NCI-H2029 treated with DMSO at 0.1 percent for 48 hours (cell line): ENCODE measurements around the gene AURKAIP1.
"Not testable (repeated sequence)": the region's sequence is repeated elsewhere in the genome, so short reads cannot be mapped to it uniquely, and the experiment has no call there.

Experiments used
- DNase-seq: peaks from one replicate; lab custom pipeline; 2025; lab: John Stamatoyannopoulos, UW

The AURKAIP1 gene

DNA sequence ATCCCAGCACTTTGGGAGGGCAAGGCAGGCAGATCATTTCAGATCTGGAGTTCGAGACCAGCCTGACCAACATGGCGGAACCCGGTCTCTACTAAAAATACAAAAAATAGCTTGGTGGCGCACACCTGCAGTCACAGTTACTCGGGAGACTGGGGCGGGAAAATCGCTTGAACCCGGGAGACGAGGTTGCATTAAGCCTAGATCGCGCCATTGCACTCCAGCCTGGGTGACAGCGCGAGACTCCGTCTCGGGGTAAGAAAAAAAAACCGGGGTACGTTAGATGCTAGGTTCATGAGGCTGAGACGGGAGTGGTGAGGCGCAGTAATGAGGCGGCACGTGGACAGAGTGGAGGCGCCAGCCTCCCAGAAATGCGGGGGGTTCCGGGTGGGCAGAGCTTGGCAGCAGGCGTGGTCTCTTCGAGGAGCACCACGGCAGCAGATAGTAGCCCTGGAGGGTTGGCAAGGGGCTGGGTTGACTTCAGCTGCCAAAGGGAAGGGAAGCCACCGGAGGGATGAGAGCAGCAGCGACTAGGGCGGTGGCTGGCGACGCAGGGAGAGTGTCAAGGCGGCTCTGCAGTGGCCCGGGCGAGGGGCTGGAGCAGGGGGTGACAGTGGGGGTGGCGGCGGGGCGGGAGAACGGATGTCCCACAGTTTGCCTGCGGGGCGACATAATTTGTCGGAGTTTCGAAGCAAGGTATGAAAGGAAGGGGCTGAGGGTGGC, 31.3 kb upstream of the AURKAIP1 start:
- DNase-seq: no peak

DNA sequence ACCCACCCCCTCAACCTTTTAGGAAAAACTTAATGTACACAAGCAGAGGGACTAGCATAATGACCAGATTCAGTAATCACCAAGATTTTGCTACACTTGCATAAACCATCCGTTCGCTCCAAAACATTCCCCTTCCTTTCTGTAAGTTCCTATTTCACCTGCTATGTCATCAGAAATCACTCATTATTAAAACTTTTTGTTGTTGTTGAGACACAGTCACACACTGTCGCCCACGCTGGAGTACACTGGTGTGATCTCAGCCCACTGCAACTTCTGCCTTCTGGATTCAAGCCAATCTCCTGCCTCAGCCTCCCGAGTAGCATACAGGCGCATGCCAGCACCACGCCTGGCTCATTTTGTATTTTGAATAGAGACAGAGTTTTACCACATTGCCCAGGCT, 28.6 kb upstream of the AURKAIP1 start:
- DNase-seq: no peak

DNA sequence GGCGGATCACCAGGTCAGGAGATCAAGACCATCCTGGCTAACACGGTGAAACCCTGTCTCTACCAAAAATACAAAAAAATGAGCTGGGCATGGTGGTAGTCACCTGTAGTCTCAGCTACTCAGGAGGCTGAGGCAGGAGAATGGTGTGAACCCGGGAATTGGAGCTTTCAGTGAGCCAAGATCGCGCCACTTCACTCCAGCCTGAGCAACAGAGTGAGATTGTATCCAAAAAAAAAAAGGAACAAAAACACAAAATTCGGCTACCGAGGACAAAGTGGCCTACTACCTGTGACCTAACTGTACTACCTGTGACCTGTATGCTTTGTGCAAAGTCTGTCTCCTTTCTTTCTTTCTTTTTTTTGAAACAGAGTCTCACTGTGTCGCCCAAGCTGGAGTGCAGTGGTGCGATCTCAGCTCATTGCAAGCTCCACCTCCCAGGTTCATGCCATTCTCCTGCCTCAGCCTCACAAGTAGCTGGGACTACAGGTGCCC, 27.9 kb upstream of the AURKAIP1 start:
- not testable (repeated sequence) for DNase-seq

DNA sequence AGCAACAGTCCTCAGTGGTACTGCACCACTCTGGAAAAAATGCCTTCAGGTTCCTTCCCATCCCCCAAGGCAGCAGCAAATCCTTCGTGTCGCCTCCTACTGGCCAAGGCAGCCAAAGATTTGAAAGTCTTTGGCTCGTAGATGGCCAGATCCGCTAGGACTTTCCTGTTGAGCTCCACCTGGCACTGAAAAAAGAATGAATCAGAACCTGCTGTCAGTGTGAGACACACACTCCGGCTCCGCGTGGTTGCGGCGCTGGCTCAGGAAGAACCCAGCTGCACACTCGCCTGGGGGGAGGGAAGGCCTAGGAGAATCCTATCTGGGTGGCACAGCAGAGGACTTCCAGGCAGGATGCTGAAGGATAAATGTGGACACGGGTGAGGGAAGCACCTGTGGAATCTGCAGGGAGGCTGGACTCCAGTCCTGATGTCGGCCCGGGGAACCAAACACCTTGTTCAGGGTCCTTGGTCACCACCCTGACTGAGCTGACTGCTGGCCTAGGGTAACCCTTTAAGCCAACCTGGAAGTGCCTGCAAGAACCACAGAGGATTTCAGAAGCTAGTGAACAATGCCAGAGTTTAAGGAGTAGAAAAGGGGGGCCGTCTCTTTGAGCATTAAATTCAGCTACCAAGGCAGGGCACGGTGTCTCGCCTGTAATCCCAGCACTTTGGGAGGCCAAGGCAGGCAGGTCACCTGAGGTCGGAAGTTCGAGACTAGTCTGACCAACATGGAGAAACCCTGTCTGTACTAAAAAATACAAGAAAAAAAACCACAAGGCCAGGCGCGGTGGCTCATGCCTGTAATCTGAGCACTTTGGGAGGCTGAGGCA, 27.3 kb upstream of the AURKAIP1 start:
- DNase-seq: no peak

DNA sequence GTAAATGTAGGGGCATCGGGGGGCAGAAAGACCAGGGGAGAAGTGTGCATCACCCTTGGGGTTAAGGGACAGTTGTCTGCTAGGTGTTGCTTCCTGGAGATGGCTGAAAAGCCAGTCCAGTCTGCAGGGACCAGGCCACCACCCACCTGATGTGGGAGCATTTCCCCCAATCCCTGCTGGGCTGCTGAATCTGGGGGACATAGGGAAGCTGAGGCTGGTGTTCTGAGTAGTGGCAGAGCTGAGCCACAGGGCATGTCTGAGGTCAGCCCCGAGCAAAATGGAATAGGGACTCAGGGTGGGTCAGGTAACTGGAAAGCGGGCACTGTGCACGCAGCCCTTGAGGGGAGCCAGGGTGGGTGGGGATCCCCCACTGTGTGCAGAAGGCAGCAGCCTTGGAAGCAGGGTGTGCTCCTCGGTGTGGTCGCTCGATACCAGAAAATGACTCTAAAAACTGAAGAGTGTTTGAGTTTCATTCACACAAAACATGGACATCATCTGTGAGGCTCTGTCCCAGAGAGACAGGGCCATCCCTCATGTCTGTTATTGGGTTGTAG, 26.5 kb upstream of the AURKAIP1 start:
- DNase-seq: no peak

DNA sequence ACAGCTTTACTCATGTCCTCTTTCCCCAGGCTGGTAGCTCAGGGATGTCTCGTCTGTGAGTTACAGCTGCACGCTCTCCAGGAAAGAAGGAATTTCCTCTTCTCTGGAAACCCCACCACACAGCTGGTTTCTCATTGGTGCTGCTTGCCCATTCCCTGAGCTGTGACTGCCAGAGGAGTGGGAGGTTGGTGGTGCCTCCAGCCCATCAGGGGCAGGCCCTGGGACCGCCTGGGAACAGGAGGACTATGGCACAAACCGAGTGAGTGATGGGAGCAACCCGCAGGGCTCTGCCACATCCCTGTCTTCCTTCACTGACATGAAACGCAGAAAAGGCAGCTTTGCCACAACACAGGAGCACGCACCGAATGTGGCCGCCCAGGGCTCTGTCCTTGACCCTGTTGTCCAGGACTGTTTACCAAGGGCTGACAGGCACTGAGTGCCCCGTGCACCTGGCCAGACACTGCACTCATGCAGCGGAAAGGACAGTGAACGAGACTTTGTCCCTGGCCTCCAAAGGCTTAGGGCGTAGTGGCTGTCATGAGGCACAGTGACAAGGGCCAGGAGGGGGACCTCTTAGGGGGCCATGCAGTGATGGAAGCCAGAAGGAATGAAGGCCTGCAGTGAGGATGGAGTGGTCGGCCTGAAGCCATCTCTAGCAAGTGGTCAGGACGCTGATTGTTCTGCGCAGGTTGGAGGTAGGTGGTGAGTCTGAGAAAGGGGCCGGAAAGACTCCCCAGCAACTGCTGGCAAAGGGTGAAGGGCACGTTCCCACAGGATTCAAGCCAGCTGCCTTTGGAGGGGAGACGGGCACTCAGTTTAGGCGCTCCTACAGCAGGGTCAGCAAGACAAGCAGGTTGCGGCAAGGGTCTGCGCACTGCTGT, 25.8 kb upstream of the AURKAIP1 start:
- no peak for DNase-seq

DNA sequence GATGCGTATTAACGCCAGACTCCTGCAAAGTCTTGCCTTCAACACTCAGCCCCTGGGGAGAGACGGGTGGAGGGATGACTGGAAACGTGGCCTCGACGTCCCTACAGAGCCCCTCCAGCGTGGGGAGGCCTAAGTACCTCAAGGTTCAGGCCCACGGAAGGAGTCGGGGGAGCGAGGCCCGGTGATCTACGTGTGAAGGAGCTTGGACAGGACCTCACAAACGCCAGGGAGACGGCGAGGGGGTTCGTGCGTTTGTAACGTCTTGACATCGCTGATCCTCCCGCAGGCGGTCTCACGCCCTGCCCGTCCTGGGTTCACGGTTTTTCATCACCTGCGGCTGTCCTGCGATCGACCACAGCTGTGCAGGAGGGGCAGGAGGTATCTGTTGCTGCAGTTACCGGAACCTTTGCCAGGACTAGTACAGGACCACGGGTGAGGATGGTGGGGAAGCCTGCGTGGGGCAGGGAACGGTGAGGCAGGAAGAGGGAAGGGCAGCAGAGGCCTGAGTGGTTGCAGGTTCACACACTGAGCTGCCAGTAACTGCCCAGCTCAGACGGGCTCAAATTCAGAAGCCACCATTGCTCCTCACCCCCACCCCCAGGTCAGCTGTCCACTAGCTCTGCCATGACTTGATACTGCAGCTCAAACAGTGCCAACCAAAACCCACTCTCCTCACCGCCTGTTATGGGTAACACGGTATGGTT, 25.0 kb upstream of the AURKAIP1 start:
- DNase-seq: no peak

DNA sequence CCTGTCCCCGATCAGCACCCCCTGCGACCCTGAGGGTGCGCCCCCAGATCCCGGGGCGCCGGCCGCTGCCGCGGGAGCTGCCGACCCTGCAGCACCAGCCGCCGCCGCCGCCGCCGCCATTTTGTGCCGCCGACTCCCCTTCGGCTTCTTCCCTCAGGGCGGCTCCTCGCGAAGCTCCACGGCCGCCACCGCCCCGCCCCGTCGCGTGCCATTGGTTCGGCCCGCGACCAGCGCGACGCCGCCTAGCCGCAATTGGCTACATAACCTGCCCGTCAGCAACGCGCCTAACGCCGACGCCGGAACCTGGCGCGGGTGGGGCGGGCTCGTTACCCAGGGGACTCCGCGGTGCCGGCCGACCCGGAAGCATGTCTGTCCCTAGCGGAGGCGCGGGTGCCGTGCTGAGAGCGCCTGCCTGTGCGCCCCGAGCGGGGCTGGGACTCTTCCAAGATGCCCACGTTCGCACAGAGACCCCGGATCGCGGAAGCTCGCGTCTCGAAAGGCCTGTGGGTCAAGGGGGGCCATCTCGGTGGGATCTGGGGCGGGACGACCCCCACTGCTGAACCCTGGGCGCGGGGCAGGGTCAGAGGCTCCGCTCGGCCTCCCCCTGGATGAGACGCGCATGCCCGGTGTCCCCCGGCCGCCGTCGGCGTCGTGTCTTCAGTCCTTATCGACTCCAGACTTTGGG, 24.3 kb upstream of the AURKAIP1 start, which contains the start of gene CCNL2:
TSS of gene CCNL2 (minus strand) at position 149 of the 685 bp plus-strand sequence. CDS start at position 120, 29 bp downstream.
- peak; percentile 46 for DNase-seq

DNA sequence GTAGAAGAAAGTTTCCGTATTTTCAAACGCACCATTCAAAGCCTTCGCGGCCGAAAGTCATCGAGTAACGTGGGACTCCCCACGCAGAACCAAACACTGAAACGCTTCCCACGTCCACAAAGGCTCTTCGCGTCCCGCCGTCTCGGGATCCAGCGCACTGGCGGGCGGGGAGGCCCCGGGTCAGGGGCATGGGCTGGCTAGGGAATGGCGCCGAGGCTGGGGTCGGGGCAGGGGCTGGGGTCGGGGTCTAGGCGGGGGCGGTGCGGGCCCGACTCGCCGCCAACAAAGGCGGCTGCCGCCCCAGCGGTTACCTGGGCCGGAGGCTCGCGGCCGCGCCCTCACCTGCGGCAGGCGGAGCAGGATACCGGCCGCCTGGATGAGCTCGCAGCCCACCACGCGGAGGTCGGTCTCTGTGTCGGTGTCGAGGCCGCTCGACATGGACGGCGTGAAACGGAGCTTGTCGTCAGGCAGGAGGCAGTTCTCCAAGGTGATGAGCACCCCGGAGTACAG, 23.7 kb upstream of the AURKAIP1 start:
- DNase-seq: no peak

DNA sequence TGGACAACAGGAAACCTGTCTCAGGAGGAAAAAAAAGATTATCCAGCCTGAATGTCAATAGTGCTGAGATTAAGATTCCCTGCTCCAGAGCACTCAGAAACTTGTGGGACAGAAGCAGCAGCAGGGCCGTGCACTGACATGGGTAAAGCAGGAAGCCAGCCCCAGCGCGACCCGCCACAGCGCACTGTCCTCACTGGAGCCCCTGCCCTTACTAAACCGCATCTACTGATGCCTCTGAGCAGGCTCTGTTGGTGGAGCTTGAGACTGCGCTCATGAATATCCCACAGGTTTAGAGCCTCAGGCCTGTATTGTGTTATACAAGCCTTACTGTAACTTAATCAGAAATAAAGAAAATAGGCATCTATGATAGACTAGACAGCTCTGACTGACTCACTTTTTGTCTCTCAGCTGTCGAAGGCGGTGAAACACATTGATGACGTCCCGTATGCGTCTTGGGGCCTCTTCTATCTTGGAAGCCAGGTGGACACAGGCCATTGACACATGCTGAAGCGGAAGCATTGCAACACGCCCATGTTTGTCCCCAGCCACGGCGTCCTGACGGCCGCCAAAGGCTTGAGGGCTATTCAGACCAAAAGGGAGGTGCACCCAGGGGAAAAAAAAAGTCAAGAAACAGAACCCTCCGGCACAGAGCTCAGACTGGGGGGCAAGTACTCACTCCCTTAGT, 23.0 kb upstream of the AURKAIP1 start:
- DNase-seq: no peak

DNA sequence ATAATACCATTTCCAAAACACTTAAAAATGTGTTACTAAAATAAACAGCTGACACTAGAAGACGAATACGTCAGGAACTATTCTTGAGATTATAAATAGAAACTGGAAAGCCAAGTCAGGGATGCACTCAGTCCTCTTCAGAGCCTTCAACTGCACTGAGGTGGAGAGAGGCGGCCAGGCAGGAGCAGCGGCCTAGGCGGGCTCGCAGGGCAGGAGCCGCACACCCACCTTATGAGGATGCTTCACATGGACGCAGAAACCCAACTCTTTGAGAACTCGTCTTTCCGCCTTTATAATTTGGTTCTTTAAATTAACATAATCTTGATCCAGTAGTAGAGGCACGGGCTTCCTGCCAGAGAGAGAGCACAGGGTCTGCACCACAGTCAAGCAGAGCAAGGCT, 20.2 kb upstream of the AURKAIP1 start:
- no peak for DNase-seq

DNA sequence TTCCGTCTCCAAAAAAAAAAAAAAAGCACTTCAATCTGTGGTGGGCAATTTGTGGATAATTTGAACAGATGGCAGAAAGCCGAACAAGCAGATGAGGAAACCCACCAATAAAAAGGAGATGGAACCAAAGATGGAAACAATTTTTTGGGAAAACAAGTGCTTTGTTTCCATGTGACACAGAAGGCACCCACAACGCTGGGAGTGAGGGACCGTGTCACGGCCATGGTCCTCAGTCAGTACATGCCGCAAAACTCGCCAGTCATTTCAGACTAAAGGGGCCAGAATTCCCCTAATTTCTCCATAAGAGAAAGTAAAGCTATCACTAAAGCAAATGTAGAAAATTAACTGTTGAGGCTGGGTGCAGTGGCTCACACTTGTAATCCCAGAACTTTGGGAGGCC, 19.1 kb upstream of the AURKAIP1 start:
- no peak for DNase-seq

DNA sequence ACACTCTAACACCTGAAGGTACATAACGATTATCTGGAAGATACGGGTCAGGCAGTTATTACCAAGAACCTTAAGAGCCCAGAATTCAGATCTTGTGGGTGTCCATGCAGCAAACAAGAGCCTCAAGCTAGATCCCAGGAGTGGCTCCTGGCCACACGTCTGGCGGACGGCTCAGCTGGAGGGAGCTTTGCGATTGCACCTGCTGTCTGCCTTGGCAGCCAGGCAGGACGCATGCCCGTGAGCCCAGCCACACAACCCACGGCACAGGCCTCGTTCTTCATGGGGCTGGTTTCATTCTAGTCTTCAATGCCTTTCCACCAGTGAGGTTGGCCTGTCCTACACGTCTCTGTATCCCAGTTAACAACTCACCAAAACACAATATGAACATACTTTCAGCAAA, 18.4 kb upstream of the AURKAIP1 start:
- no peak for DNase-seq

DNA sequence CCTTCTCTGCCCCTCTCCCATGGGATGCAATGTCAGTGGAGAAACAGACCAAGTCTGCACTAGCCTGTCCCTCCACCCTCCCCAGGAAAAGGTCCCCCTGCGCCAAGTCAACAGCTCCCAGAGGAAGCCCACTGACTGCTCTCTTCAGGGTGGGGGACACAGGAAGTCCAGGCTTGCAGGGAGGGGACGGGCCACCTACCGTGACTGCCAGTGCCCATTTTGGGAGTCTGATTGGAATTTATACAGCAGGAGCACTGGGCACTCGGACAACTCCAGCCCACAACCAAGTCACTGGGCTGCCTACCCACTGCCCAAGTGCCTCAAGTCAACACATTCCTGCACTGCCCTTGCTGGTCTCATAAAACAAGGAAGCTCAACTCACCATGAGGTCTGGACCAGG, 18.0 kb upstream of the AURKAIP1 start:
- no peak for DNase-seq

DNA sequence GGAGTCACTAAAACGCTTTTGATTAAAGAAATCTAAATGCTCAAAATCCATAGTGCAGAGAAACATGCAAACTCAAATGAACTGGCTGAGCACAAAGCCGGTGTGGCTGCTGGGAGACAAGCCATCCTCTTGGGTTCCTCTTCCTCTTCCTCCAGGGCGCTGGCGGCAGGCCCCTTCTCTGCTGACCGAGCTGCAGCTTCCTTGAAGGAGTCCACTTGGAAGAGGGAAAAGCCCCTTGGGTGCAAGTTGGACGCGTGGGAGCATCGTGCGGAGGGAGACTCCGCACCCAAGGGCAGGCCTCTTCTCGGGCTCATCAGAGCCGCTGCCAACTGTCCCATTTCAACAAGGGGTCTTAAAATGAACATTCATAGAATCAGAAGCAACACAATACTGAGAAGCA, 16.2 kb upstream of the AURKAIP1 start:
- DNase-seq: no peak

DNA sequence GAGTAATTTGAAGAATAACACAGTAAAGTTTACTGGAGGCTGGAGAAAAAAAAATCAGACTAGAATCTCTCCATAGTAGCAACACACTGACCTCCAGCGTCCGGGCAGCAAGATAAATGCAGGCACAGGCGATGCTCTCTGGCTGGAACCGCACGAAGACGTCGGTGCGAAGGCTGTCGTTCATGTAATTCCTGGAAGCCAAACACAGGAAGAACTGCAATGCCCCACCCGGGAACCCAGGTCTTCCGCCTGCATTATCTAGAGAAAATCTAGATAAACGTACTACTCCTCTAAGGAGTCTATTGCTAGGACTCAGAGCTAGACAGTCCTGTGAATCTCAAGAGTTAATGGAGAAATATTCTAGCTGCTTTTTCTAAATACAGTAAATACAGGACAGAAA, 15.7 kb upstream of the AURKAIP1 start:
- DNase-seq: no peak

DNA sequence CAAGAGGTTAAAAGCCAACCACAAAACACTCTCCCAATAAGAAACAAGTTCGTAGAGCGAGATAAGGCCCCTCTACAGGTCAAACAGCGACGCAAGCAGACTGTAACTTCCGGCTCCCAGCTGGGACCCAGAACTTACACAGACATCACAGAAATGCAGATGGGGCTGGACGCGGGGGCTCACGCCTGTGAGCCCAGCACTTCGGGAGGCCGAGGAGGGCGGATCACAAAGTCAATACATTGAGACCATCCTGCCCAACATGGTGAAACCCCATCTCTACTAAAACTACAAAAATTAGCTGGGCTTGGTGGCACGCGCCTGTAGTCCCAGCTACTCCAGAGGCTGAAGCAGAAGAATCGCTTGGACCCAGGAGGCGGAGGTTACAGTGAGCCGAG, 13.1 kb upstream of the AURKAIP1 start:
- no peak for DNase-seq

DNA sequence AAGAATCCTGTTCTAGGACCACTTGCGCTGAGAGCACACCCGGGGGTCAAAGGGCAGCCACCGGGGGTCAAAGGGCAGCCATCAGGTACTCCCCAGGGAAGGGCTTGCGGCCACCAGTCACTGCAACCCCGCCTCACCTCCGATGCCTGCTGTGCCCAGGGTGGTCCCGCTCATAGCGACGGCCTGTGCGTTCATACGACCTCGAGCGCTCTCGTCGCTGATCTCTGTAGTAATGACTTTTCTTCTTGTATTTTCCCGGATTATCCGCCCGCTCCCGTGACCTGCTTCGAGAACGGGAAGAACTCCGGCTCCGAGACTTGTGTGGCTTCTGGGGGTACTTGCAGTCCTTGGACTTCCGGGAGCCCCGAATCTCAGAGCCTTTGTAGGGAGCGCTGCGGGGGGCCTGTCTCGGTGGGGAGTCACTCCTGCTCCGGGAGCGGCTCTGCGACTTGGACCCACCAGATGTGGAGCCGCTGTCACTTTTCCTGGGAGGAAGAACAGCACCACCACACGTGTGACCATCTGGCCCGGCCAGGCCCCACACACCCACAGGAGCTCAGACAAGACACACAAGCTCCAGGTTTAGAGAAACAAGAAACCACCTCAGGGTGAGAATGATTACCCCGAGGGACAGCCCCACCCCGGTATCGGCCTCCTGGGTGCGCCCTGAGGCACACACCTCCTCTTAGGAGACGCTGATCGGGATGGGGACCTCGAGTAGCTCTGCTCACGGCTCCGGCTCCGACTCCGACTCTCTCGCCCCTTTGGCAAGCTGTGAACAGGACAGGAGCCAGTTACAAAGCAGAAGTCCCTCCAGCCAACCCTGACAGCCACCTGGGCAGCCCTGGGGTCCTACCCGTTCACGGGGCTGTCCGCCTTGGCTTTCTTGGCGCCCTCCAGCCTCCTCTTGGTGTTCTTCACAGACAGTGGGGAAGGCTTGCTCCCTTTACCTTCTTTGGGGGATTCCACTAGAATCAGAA, 12.4 kb upstream of the AURKAIP1 start:
- no peak for DNase-seq

DNA sequence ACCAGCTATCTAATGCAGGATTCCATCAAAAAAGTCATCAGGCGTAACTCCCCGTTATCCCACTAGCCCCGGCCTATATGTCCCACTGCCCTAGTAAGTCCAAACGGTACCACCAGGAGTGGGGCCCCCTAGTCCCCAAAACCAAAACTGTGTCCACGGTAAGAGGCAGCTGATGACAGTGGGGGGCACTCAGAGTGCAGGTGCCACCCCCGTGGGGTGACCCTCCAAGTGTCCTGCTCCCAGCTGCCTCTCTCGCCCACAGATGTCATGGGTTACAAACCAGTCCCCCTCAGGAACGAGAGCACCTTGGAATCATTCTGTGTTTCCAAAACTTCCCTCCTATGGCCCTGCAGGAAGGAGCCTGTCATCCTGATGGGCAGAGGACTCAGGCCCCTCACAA, 10.9 kb upstream of the AURKAIP1 start:
- no peak for DNase-seq
